ENCODE results near the gene IFT20. TPM values are rescaled to one million over a fixed set of nuclear protein-coding genes. Genes with fewer than 3 reads are reported as not detected.

IFT20 gene
- polyA plus RNA-seq, 3 donors = 52.8 to 60.9 (median 58.2) TPM

- no peak for DNase-seq (ENCODE audit: extremely low read depth in 1 of 11, low read depth in 9 of 11, low spot score in 4 of 11)
These were observed 49.3 kb downstream of the IFT20 start for GRCh38 chr17:28285965-28286364.

- no peak for DNase-seq (ENCODE audit: extremely low read depth in 1 of 11, low read depth in 9 of 11, low spot score in 4 of 11)
These were observed 52.7 kb downstream of the IFT20 start for GRCh38 chr17:28282596-28282995.

GRCh38 chr17:28280826-28281225 is 54.4 kb downstream of the IFT20 start:
- no peak for DNase-seq (ENCODE audit: extremely low read depth in 1 of 11, low read depth in 9 of 11, low spot score in 4 of 11)

GRCh38 chr17:28279411-28279810 is 55.9 kb downstream of the IFT20 start:
- DNase-seq (ENCODE audit: extremely low read depth in 1 of 11, low read depth in 9 of 11, low spot score in 4 of 11) = no peak

Other genes starting within 250 kb of the IFT20 start
- gene TMEM97, start 16.3 kb downstream of the IFT20 start, polyA plus RNA-seq (ENCODE audit: insufficient read length in 3 of 3) = 10 to 100 TPM; 50.0 to 63.4 (median 50.0) TPM
- gene TNFAIP1, start 289 bp upstream of the IFT20 start, polyA plus RNA-seq (ENCODE audit: insufficient read length in 3 of 3) = 10 to 100 TPM; 42.2 to 44.6 (median 42.3) TPM
- 10 to 100 TPM; 87.4 to 92.1 (median 88.0) TPM for gene POLDIP2, start 22.1 kb upstream of the IFT20 start, polyA plus RNA-seq (ENCODE audit: insufficient read length in 3 of 3)
- gene SEBOX, start 29.7 kb upstream of the IFT20 start, polyA plus RNA-seq (ENCODE audit: insufficient read length in 3 of 3) = not detected
- gene VTN, start 34.8 kb upstream of the IFT20 start, polyA plus RNA-seq (ENCODE audit: insufficient read length in 3 of 3) = 10 to 100 TPM; 15.4 to 26.1 (median 19.4) TPM
- 10 to 100 TPM; 10.5 to 15.9 (median 15.4) TPM for gene SARM1, start 36.2 kb upstream of the IFT20 start, polyA plus RNA-seq (ENCODE audit: insufficient read length in 3 of 3)
- gene SLC46A1, start 70.7 kb upstream of the IFT20 start, polyA plus RNA-seq (ENCODE audit: insufficient read length in 3 of 3) = 10 to 100 TPM; 12.5 to 15.1 (median 13.5) TPM
- gene SLC13A2, start 138.2 kb upstream of the IFT20 start, polyA plus RNA-seq (ENCODE audit: insufficient read length in 3 of 3) = 10 to 100 TPM; 12.2 to 16.7 (median 13.3) TPM
- gene FOXN1, start 170.9 kb upstream of the IFT20 start, polyA plus RNA-seq (ENCODE audit: insufficient read length in 3 of 3) = under 1 TPM; 0.49 to 0.92 (median 0.68) TPM
- gene UNC119, start 217.2 kb upstream of the IFT20 start, polyA plus RNA-seq (ENCODE audit: insufficient read length in 3 of 3) = 10 to 100 TPM; 53.8 to 63.2 (median 59.6) TPM
- gene PIGS, start 236.1 kb upstream of the IFT20 start, polyA plus RNA-seq (ENCODE audit: insufficient read length in 3 of 3) = 10 to 100 TPM; 94.7 to 98.0 (median 94.9) TPM
- 10 to 100 TPM; 26.5 to 28.3 (median 27.3) TPM for gene ALDOC, start 241.4 kb upstream of the IFT20 start, polyA plus RNA-seq (ENCODE audit: insufficient read length in 3 of 3)